CD4-positive, alpha-beta T cell (primary cell): Measurements from ENCODE around the gene PRR3. TPM values are rescaled to one million over a fixed set of nuclear protein-coding genes. Genes with fewer than 3 reads are reported as not detected.

Experiments
- ATAC-seq: fragments of 200-7000 bp; cut with Tn5 transposase; one replicate; pipeline ENCODE4 v1.10.0; 2022; ENCODE audit warnings: mild to moderate bottlenecking; ENCODE audit not compliant: poor library complexity
- CTCF ChIA-PET: fragments of 350-600 bp; sonication (Branson Sonifier 250); formaldehyde crosslinking; loops from one replicate; lab custom pipeline; 2021; ENCODE audit warnings: antibody characterized with exemption, inconsistent platforms; lab: Charles Lee
- POLR2A ChIA-PET: fragments of 350-600 bp; sonication (Branson Sonifier 250); formaldehyde crosslinking; loops from one replicate; lab custom pipeline; 2021; ENCODE audit warnings: antibody characterized with exemption, inconsistent platforms; lab: Charles Lee
- DNase-seq, 14 experiments: peaks; one replicate each; pipeline ENCODE4 v3.0.0-alpha.2; 2013 to 2020; ENCODE audit warnings: mixed read lengths in 2 of 14
- H3K27ac ChIP-seq, 2 donors: one replicate each; pipeline versions ENCODE4 v1.5.1 to v1.7.0; 2013; ENCODE audit warnings: low read length in 2 of 2, low read depth in 1 of 2, mild to moderate bottlenecking in 1 of 2
- H3K27me3 ChIP-seq, 2 experiments: 1 replicate in 1 of 2; 2 replicates in 1 of 2; pipeline versions ENCODE4 v1.6.1 to v1.7.0; 2013; ENCODE audit warnings: low read length in 2 of 2, control low read depth in 1 of 2, mild to moderate bottlenecking in 1 of 2, moderate library complexity in 1 of 2; ENCODE audit not compliant: insufficient read depth in 2 of 2, control insufficient read depth in 1 of 2
- H3K36me3 ChIP-seq: one replicate; pipeline ENCODE4 v1.6.1; 2013; ENCODE audit warnings: low read length, control low read depth; ENCODE audit not compliant: insufficient read depth
- H3K4me1 ChIP-seq: one replicate; pipeline ENCODE4 v1.6.1; 2013; ENCODE audit warnings: low read length, control low read depth; ENCODE audit not compliant: insufficient read depth
- H3K4me3 ChIP-seq: one replicate; pipeline ENCODE4 v1.5.1; 2013; ENCODE audit warnings: mild to moderate bottlenecking, low read length, moderate library complexity
- H3K9me3 ChIP-seq, 2 experiments: 1 replicate in 1 of 2; 2 replicates in 1 of 2; pipeline versions ENCODE4 v1.6.1 to v1.7.0; 2013; ENCODE audit warnings: low read length in 2 of 2, mild to moderate bottlenecking in 2 of 2, control low read depth in 1 of 2, moderate library complexity in 1 of 2; ENCODE audit not compliant: control insufficient read depth in 1 of 2, insufficient read depth in 1 of 2
- H3K27ac Mint-ChIP-seq: one replicate; pipeline ENCODE4 v1.8.0; 2020; ENCODE audit warnings: mixed read lengths
- H3K27me3 Mint-ChIP-seq: one replicate; pipeline ENCODE4 v1.8.0; 2021; ENCODE audit warnings: mixed read lengths
- H3K36me3 Mint-ChIP-seq: one replicate; pipeline ENCODE4 v1.8.0; 2021; ENCODE audit warnings: low read depth, mixed read lengths
- H3K4me1 Mint-ChIP-seq: one replicate; pipeline ENCODE4 v1.8.0; 2021; ENCODE audit warnings: low read depth, mixed read lengths
- H3K4me3 Mint-ChIP-seq: one replicate; pipeline ENCODE4 v1.8.0; 2020; ENCODE audit warnings: mild to moderate bottlenecking, mixed read lengths
- H3K9me3 Mint-ChIP-seq: one replicate; pipeline ENCODE4 v1.8.0; 2020; ENCODE audit warnings: mixed read lengths
- intact Hi-C, 2 experiments: fragments of 100-400 bp; cut with DNase I in 1 of 2; cut with micrococcal nuclease in 1 of 2; formaldehyde crosslinking; loops; one replicate each; pipeline versions ENCODE4 v1.15.1 to v1.9.0; 2023 to 2025; cut with DNase I, micrococcal nuclease
- total RNA-seq, 174 experiments: library from RNA in 2 of 174; stranded (reverse) in 2 of 174; gene quantifications; one replicate each; pipeline ENCODE4 v1.2.3 and lab custom pipeline; 2021 to 2026
- TF ChIP-seq, protein P1 (sequence below): fragments of 200-600 bp; IDR thresholded peaks from one replicate; pipeline ENCODE4 v1.8.0; 2022; ENCODE audit warnings: antibody characterized with exemption, mild to moderate bottlenecking

PRR3 gene
- total RNA-seq, 2 experiments from 2014 or later: 10.3 to 13.2 TPM

- no peak overlapping the region for H3K4me3 Mint-ChIP-seq
- H3K36me3 Mint-ChIP-seq: peaks cover 30% of the 10 kb centered on the region
- H3K9me3 Mint-ChIP-seq: no peaks in the 10 kb centered on the region
- Histone ChIP-seq H3K4me3 (no peak overlapping the region), H3K9me3 (no peaks in the 10 kb centered on the region), H3K4me1 (peaks cover 8% of the 10 kb centered on the region), H3K27me3 (no peaks in the 10 kb centered on the region), H3K27ac (no peak overlapping the region), H3K36me3 (peaks cover 26% of the 10 kb centered on the region)
- H3K4me1 Mint-ChIP-seq: peaks cover 25% of the 10 kb centered on the region
- no peak overlapping the region for H3K27ac Mint-ChIP-seq
- ATAC-seq (no peak), DNase-seq (no peak)
- intact Hi-C loops: no loop called here
- ChIA-PET POLR2A (interaction anchor here (0.6 to 1.9 kb wide), 4 partner anchors 8 to 1058 kb away, joined by 3 to 6 read pairs (median 4); no protein-coding TSS in a partner anchor), CTCF (no interaction called here)
- TF ChIP-seq, protein P1, sequence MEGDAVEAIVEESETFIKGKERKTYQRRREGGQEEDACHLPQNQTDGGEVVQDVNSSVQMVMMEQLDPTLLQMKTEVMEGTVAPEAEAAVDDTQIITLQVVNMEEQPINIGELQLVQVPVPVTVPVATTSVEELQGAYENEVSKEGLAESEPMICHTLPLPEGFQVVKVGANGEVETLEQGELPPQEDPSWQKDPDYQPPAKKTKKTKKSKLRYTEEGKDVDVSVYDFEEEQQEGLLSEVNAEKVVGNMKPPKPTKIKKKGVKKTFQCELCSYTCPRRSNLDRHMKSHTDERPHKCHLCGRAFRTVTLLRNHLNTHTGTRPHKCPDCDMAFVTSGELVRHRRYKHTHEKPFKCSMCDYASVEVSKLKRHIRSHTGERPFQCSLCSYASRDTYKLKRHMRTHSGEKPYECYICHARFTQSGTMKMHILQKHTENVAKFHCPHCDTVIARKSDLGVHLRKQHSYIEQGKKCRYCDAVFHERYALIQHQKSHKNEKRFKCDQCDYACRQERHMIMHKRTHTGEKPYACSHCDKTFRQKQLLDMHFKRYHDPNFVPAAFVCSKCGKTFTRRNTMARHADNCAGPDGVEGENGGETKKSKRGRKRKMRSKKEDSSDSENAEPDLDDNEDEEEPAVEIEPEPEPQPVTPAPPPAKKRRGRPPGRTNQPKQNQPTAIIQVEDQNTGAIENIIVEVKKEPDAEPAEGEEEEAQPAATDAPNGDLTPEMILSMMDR: no peak
- no peaks in the 10 kb centered on the region for H3K27me3 Mint-ChIP-seq
Measured at GRCh38 chr6:30562470-30563425, 5.7 kb downstream of the PRR3 start.

- Histone ChIP-seq H3K27ac (no peak overlapping the region), H3K9me3 (no peaks in the 10 kb centered on the region), H3K27me3 (no peaks in the 10 kb centered on the region), H3K4me3 (no peak overlapping the region), H3K36me3 (peaks cover 20% of the 10 kb centered on the region), H3K4me1 (no peaks in the 10 kb centered on the region)
- ChIA-PET CTCF (interaction anchor here (1.1 to 1.4 kb wide), 2 partner anchors 22 to 33 kb away, joined by 3 to 7 read pairs; no protein-coding TSS in a partner anchor), POLR2A (interaction anchor here (1.8 to 1.9 kb wide), 2 partner anchors 34 to 50 kb away, joined by 5 to 6 read pairs; no protein-coding TSS in a partner anchor)
- no peak for ATAC-seq
- TF ChIP-seq, protein P1: no peak
- Mint-ChIP-seq H3K4me3 (no peak overlapping the region), H3K4me1 (peaks cover 14% of the 10 kb centered on the region), H3K27me3 (no peaks in the 10 kb centered on the region), H3K27ac (peak overlapping the region; percentile 34), H3K9me3 (no peaks in the 10 kb centered on the region), H3K36me3 (peaks cover 29% of the 10 kb centered on the region)
- no peak for DNase-seq
- intact Hi-C loops: no loop called here
Measured at GRCh38 chr6:30564114-30564513, 7.0 kb downstream of the PRR3 start.

DNA sequence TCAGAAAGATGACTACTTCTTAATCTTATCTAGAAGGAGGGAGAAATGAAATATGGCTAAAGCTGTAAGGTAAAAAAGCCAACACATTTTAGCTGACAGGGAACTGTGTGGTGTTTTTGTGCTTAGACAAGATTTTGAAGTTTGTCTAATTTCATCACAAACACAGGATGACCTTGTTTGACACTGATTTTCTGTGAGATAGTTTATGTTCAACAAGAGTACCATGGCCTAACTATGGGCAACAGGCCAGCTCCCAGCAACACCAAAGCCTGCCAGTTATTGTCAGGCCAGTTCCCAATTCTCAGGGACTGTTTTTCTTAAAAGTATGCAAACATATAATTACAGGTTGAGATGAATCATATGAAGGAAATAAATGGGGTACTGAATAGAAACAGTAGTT is 8.7 kb downstream of the PRR3 start:
- intact Hi-C loops: no loop called here
- Mint-ChIP-seq H3K4me1 (peaks cover 22% of the 10 kb centered on the region), H3K9me3 (no peaks in the 10 kb centered on the region), H3K36me3 (peaks cover 28% of the 10 kb centered on the region), H3K4me3 (no peak overlapping the region), H3K27ac (no peak overlapping the region), H3K27me3 (no peaks in the 10 kb centered on the region)
- H3K4me3 ChIP-seq: no peak overlapping the region
- ChIA-PET POLR2A (interaction anchor here (0.6 to 3.6 kb wide), 5 partner anchors 8 to 49 kb away, joined by 3 to 16 read pairs (median 4); partner anchors contain the start of gene PRR3), CTCF (interaction anchor here (0.7 to 2.5 kb wide), 2 partner anchors 21 to 156 kb away, joined by 3 to 9 read pairs; no protein-coding TSS in a partner anchor)
- peaks cover 20% of the 10 kb centered on the region for H3K36me3 ChIP-seq
- ATAC-seq (no peak), DNase-seq (no peak)
- H3K27ac ChIP-seq: no peak overlapping the region
- H3K4me1 ChIP-seq: peaks cover 9% of the 10 kb centered on the region
- TF ChIP-seq, protein P1: no peak
- H3K9me3 ChIP-seq: no peaks in the 10 kb centered on the region
- no peaks in the 10 kb centered on the region for H3K27me3 ChIP-seq
